HG02840 (cell line): Measurements from ENCODE around the gene TLE4.
"Not testable (repeated sequence)": the region's sequence is repeated elsewhere in the genome, so short reads cannot be mapped to it uniquely, and the experiment has no call there.

Experiments used
- ATAC-seq: cut with Tn5 transposase; IDR thresholded peaks from one replicate; pipeline ENCODE4 v1.9.1; 2021; ENCODE audit warnings: mild to moderate bottlenecking, moderate library complexity, moderate number of reproducible peaks; ENCODE audit not compliant: unreplicated experiment, low FRiP score

TLE4 gene

DNA sequence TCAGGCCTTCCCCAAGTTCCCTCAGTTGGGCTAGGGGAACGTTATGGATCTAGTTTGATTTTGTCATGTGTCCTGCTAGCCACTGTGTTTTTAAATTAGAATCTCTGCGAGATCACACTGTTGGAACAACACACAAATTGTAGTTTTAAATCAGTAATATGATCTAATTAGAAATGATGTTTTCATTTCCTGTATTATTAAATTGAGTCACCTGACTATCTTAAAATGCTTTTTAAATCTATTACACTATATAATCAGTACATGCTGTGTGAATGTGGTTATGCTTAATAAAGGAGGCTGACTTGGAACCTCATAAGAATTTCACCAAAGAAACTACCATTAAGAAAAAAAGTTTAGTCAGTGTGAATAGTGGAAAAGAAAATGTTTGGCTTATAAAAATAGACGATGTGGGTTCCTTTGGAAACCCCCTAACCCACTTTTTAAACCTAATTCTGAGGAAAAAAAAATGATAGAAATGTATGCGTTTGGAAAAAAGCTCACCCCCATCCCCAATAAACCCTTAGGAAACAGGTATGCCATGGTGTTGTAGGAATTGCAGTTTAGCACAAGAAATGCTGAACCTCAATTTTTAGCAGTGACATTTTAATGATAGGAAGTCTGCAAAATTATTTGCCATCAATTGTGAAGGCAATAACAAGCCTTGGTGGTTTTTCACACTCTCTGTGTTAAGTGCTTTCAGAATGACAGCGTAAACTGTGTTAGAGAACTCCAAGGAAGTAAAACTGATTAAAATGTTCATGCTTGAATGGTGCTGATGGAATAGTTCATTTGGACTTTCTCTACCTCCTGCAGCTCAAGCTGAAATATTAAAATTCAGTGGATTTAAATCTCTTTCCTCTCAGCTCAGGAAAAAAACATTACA, 59.0 kb downstream of the TLE4 start:
- peak; percentile 82 for ATAC-seq

DNA sequence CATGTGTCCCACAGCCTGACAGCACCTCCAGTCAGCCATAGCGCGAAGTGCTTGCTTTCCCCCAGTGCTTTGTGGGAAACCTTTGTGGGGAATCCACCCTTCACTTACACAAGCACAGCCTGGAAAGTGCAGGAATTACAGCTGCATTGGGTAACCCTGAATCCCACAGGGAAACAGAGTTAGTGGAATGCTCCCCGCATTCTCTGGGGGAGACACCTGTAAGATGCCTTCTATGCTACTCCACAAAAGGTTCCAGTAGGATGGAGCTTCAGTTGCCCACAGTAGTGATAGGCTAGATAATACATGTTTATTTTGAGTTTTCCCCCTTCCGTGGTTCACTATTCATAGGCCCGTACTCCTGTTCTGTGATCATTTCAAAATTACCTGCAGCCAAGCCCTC, 60.3 kb downstream of the TLE4 start:
- no peak for ATAC-seq

DNA sequence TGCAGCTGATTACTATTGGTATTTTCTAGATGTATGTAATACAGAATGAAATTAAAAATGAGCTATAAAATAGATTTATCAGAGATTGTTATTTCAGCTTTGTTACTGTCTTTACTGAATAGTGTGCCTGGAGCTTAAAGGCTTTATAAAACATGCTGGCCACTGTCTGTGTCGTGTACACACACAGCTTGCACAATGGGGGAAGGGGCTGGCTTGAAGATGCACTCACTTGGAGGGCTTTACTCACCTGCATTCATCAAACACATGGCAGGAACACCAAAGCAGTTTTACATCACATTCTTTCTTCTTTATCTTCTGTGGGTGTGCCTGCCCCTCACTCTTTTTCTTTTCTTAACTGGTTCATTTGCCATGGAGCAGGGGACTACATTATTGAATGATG, 60.9 kb downstream of the TLE4 start:
- no peak for ATAC-seq

DNA sequence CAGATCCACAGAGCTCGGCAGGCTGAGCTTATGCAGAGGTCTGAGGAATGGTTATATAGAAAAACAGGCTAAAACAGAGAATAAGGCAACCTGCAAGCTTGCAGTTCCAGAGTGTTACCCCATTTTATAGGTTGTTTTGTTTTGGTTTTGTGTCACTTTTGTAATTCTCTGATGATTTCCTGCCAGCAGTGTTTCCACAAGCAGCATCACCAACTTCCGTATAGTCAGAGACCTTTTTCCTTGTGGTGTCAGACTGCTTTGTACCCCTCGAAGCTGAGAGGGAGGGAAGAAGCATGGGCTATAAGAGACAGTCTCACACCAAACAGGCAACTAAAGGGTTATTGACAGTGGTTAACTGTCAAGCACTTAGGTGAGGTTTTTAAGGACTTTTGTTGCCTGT, 61.8 kb downstream of the TLE4 start:
- no peak for ATAC-seq

DNA sequence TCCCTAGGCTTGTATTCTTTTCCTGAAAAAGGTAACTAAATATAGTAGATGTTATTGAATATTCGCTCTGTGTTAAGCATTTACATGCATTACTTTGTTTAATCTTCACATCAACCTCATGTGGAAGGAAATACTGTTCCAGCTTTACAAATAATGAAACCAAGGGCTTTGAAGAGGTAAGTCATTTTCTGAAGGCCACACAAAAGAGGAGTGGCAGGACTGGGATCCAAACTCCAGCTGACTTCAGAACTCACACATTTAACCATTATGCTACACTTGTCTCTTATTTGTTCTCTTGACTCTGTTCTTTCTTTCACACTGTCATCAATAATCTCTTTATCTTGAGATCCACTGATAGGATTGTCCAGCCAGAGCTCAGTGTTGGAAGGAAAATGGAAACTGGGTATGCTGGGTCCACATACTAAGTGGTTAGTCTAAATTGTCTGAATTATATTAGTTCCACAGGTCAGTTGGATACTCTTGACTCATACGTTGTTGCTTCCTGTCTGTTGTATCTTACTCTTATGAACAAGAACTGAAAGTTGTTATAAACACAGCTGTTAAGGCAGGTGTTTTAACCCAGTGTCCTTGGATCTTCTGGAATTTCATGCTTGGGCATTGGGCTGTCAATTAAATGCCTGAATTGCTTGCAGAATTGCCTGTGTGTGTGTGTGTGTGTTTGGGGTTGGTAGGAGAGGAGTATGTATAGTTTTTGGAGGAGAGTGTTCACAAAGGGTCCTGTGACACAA, 65.6 kb downstream of the TLE4 start:
- ATAC-seq = no peak

DNA sequence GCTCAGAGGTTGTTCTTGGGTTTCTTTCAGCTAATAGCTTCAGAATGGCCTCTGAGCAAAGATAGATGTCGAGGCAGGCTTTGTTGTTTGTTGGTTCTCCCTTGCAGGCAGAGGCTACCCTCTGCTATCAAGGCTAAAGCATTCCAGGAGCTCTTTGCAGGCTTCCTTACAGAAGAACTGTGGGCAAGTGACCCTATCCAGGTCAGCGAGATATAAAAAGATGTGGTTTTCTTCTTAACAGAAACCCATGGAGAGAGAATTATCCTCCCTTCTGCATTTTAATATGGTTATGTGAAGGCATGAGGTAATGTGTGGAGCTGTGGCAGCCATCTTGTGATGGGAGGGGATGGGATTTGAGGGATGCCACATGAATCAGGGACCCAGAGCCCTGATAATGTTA, 67.0 kb downstream of the TLE4 start:
- ATAC-seq = no peak

DNA sequence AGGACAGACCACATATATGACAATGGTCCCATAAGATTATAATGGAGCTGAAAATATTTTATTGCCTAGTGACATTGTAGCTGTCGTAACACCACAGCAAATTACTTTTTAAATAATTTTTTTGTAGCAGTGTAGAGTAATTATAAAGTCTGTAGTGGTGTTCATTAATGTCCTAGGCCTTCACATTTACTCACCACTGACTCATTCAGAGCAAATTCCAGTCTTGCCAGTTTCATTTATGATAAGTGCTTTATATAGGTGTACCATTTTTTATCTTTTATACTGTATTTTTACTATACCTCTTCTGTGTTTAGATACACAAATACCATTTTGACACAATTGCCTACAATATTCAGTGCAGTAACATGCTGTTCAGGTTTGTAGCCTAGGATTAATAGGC, 67.6 kb downstream of the TLE4 start:
- ATAC-seq = no peak

DNA sequence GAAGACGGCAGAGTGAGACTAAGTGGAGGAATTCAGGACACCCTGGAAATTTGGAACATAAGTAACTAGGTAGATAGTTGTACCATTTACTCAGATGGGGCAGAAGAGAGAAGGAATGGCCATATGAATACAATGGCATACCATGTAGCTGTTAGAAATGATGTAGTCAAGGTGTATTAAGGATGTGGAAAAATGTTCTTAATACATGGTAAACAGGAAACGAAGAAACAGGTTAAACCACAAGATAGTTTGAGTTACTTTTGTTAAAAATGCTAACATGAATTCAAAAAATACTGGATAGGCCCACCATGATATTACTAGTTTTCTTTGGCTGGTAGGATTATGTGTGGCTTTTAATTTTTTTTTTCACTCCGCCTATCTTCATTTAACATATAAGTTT, 68.3 kb downstream of the TLE4 start:
- ATAC-seq = not testable (repeated sequence)

DNA sequence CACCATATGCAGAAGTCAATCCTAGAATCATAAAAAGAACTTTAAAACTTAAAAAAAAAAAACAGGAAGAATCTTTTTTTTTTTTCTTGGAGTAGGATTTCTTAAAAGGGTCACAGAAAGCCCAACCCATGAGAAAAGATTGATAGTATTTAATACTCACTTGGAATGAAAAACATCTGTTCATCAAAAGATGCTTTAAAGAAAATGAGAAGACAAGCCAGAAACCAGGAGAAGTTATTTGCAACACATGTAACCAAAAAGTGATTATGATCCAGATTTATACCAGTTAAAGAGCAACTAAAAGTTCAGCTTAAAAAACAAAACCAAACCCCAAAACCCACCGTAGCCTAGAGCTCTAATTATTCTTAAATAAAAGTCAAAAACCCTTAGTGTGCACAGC, 69.3 kb downstream of the TLE4 start:
- ATAC-seq = no peak

DNA sequence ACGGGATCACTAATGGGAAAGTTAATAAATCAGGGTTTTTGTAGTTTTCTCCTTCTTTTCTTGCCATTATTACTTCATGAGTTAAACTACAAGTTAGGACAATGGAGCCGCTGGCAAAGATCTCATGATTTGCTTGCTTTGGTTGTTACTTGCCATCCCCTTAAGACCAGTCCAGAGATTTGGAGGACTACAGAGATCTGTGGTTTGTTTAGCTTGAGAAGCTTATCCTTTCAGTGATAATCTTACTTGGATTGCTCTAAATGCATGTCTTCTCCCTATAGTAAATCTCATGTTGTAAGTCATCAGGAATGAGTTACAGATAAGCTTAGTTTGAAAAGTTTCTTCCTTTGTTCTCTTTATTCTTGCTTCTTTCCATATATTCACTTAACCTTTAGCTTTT, 70.9 kb downstream of the TLE4 start:
- ATAC-seq = no peak

DNA sequence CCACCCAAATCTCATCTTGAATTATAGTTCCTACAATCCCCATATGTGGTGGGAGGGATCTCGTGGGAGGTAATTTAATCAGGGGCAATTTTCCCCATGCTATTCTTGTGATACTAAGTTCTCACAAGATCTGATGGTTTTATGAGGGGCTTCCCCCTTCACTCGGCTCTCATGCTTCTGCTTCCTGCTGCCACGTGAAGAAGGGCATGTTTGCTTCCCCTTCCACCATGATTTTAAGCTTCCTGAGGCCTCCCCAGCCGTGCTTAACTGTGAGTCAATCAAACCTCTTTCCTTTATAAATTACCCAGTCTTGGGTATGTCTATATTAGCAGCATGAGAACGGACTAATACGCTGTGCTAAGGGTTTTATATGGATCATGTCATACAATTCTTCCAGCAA, 72.3 kb downstream of the TLE4 start:
- no peak for ATAC-seq

DNA sequence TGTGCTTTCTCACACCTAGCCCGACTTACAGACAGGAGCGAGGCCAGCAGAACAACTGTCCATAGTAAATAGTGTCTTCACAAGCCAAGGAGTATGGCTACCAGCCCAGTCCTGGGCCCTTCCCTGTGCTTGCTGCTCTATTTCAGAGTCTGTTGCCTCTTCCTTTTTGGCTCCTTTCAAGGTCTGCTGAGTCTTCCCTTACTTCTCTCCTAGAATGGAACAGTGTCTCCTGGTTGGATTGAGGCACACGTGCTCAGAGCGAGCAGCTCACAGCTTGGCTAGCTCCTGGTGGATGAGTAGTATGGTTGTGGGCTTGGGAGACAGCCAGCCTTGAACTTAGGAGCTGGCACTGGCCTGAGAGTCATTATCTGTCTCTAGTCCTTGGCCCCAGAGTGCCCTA, 72.8 kb downstream of the TLE4 start:
- no peak for ATAC-seq

DNA sequence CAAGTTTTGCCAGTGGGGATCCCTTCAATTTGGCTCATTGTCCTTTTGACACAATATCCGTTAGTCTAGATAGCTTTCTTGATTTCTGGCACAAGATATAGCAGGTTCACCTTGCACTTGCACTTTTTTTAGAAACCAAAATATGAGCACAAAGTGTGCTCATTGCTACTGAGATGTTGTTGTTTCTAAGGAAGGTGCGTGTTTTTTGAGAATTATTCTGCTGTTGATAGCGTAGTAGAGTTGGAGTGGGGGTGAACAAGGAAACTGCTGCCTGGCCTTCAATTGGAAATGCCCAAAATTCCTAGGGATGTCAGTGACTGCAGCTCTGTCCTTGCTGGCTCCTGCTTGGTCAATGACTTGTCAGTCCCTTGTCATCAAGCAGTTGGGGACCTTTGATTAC, 73.3 kb downstream of the TLE4 start:
- ATAC-seq = no peak

DNA sequence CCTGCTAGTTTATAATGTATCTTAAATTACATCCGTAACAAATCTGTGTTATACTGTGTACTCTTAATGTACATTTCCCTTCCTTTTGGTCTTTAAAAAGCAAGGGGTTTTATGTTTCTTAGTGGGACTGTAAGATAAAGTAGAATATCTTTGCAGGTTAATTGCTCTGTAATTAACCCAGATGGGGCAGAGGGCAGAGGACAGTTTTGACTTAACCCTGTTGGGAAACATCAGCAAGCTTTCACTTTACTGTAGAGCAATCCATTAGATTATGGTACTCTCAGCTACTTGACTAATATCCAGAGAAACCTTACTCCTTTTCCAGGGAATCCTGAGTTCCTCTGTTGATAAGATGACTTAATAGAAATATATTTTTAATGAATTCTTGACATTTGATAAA, 74.3 kb downstream of the TLE4 start:
- ATAC-seq = no peak

DNA sequence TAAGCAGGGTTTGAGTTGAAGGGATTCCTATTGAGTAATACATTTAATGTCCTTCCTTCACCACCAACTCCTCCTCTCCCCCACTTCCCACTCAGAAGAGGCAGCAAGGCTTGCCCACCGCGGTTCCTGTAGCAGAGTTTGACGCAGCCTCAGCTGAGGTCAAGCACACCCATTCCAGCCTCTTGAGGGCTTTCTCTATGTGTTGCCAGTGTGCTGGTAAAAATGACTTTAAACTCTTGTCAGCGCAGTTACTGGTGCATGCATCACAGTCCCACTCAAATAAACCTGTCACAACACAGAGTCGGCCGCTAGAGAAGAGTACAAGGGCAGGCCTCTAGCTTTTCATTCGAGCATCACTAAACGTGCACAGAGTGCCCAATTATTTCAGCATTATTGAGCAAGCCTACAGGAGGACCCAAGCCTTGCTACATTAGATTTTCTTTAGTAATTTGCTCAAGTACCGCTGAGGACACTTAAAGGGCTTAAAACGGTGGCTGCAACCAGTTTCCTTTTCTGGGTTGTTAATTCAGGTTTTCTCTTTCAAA, 79.6 kb downstream of the TLE4 start:
- ATAC-seq = no peak

DNA sequence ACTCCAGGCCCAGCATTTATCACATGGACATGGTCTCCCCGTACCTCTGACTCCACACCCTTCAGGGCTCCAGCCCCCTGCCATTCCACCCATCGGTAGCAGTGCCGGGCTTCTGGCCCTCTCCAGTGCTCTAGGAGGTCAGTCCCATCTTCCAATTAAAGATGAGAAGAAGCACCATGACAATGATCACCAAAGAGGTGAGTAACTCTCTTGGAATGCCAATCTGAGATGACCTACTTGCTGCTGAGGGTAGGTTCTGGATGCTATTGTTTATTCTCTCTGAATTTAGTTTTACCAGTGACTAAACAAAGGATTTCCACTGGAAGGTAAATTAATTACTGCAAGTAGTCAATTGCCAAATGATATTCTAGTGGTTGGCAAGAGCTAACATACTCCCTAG, 80.8 kb downstream of the TLE4 start:
- no peak for ATAC-seq

DNA sequence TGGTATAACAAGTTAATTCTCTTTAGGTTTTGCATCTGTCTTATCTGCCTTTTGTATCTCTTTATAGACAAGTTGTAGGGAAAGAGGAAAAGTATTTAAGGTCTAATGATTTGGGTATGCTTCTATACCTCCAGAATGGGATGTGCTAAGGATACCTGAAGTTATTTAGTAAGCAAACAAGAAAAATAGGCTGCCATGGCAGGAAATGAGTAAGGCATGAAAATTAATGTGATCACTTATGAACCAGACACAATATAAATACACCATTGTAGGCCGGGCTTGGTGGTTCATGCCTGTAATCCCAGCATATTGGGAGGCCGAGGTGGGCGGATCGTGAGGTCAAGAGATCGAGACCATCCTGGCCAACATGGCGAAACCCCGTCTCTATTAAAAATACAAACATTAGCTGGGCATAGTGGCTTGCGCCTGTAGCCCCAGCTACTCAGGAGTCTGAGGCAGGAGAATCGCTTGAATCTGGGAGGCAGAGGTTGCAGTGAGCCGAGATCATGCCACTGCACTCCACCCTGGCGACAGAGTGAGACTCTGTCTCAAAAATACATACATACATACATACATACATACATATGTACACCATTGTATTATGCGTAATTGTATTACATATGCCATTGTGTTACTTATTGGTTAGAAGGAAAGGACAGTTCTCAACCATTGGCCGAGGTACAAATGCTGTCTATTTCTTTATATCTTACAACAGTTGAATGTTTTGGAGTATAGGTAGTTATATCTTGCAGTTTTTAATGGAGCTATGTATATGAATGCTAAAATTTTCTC, 83.0 kb downstream of the TLE4 start:
- not testable (repeated sequence) for ATAC-seq

DNA sequence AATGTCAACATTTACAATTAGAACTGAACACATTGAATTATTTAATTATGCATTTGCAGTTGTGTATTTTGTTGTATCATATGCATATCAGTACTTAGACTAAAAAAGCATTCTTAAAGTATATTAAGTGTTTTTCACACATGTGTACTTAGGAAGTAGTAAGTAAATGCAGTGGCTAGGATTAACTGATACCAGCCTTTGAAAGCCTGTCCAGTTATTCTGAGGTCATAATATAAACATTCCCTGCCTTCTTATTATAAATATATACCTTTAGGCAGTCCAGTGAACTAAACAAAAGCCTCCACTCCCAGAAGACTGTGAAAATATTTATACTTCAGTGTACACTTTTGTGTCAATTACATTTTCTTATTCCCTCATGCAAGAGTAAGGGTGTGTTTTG, 83.8 kb downstream of the TLE4 start:
- ATAC-seq = no peak

DNA sequence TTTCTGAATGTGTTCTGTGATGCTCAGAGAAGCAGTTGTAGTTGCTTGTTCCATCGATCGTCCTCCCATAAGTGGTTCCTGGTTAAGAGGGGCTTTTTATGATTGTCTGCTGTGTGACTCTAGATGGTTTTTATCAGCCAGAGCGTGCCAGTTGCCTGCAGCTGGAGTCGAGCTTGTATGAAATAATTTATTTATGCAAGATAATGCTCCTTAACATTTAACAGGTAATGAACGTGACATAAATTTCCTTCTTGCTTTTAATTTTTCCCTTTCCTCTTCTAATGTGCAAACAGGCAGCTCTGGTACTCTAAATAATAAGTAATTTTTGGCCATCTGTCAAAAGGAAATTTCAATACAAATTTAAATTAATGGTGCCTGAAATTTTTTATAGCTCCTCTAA, 84.4 kb downstream of the TLE4 start:
- ATAC-seq = no peak

DNA sequence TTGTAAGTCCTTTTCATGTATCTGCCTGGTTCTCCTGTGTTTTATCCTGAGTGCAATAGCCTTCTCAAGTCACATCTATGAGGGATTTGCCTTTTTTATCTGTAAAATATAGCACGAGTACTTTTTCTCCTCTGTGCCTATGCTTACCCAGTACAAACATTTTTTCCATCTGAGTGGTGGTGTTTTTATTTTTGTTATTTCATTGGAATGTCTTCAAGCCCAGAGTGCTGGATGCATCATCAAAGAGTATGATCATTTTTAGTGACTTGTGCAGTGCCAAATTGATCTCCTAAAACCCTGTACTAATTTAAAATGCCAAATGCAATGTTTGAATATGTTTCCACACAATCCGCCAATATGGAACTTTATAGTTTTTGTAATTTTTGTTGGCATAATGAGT, 86.1 kb downstream of the TLE4 start:
- ATAC-seq = no peak

DNA sequence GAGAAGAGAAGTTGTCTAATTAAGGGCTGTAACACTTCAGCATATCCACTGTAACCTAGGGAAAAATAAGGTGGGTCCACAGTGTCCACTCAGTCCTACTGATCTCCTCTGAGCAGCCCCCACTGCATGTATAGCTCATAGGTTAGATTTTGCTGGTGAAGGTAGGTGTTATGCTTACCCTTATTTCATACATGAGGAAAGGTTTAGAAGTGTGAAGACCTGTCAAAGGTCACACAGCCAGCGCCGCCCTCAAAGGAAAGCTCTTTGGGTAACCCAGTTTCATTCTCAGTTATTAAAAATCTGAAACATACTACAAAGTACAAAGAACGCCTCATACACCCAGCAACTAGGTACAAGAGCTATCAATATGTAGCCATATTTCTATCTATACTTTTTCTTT, 87.2 kb downstream of the TLE4 start:
- no peak for ATAC-seq
